IPS-15b (cell line): Measurements from ENCODE around the gene EFHC1.
"Not testable (repeated sequence)": the region's sequence is repeated elsewhere in the genome, so short reads cannot be mapped to it uniquely, and the experiment has no call there.

ENCODE experiments used
- H3K27me3 ChIP-seq: one replicate; pipeline ENCODE4 v1.6.1; 2013; ENCODE audit warnings: low read length; ENCODE audit not compliant: control insufficient read depth, insufficient read depth
- H3K36me3 ChIP-seq: one replicate; pipeline ENCODE4 v1.6.1; 2013; ENCODE audit warnings: low read length; ENCODE audit not compliant: control insufficient read depth, insufficient read depth
- H3K4me1 ChIP-seq: one replicate; pipeline ENCODE4 v1.6.1; 2013; ENCODE audit warnings: mild to moderate bottlenecking, low read length; ENCODE audit not compliant: control insufficient read depth, insufficient read depth
- H3K4me3 ChIP-seq: one replicate; pipeline ENCODE4 v1.5.1; 2013; ENCODE audit warnings: low read depth, low read length
- H3K9ac ChIP-seq: one replicate; pipeline ENCODE4 v1.6.1; 2013; ENCODE audit warnings: low read depth, mild to moderate bottlenecking, low read length
- H3K9me3 ChIP-seq: one replicate; pipeline ENCODE4 v1.6.1; 2013; ENCODE audit warnings: mild to moderate bottlenecking, low read length; ENCODE audit not compliant: control insufficient read depth, insufficient read depth

The EFHC1 gene

GRCh38 chr6:52420668-52421358 lies 671 bp downstream of the EFHC1 start:
- no peaks in the 10 kb centered on the region for H3K36me3 ChIP-seq
- no peaks in the 10 kb centered on the region for H3K9me3 ChIP-seq
- no peak overlapping the region for H3K9ac ChIP-seq
- H3K4me3 ChIP-seq: peak overlapping the region; percentile 78
- peaks cover 2% of the 10 kb centered on the region for H3K4me1 ChIP-seq
- H3K27me3 ChIP-seq: no peaks in the 10 kb centered on the region

DNA sequence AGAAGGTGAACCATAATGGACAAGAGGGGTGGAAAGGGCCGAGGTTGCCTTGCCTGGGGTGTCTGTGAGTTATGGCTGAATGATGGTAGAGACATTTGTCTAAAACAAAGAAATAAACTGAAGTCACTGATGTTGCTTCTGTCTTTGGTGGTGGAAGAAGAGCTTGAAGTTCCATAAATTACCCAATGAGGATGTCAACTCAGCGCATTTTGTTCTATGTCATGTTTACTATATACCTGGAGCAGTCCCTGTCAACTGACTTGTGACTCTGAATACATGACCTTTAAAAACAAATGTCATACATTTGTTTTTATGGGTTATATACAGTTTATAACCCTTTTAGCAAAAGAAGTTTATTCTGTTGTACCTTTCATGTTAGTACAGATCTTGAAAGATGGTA lies 2.0 kb downstream of the EFHC1 start:
- Histone ChIP-seq H3K27me3 (no peaks in the 10 kb centered on the region), H3K4me3 (no peak overlapping the region), H3K9ac (no peak overlapping the region), H3K9me3 (no peaks in the 10 kb centered on the region), H3K4me1 (peaks cover 2% of the 10 kb centered on the region), H3K36me3 (no peaks in the 10 kb centered on the region)

- peaks cover 2% of the 10 kb centered on the region for H3K4me1 ChIP-seq
- no peak overlapping the region for H3K9ac ChIP-seq
- no peaks in the 10 kb centered on the region for H3K36me3 ChIP-seq
- no peaks in the 10 kb centered on the region for H3K9me3 ChIP-seq
- H3K4me3 ChIP-seq: no peak overlapping the region
- H3K27me3 ChIP-seq: no peaks in the 10 kb centered on the region
These were observed 3.3 kb downstream of the EFHC1 start for GRCh38 chr6:52423448-52423847.

- Histone ChIP-seq H3K9ac (no peak overlapping the region), H3K27me3 (no peaks in the 10 kb centered on the region), H3K4me1 (peaks cover 2% of the 10 kb centered on the region), H3K9me3 (no peaks in the 10 kb centered on the region), H3K36me3 (no peaks in the 10 kb centered on the region), H3K4me3 (no peak overlapping the region)
These were observed 3.8 kb downstream of the EFHC1 start for GRCh38 chr6:52423971-52424381.

DNA sequence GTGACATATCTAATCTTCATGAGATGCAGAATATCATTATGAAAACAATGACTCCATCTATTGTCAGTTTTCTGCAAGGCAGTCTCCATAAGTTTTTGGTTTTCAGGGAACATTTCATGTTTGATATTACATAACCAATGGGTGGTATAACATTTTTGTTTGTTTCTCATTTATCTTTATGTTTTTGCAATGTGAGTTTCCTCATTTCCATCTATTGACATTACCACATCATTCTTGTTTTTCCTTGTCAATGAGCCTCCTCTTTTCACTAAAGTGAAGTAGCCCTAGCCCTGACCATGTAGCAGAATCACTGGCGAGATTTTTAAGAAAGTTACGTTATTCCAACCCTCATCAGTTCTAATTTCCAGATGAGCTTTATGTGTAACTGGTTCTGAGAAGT lies 4.4 kb downstream of the EFHC1 start:
- H3K27me3 ChIP-seq: no peaks in the 10 kb centered on the region
- no peaks in the 10 kb centered on the region for H3K36me3 ChIP-seq
- H3K9me3 ChIP-seq: no peaks in the 10 kb centered on the region
- H3K9ac ChIP-seq: no peak overlapping the region
- no peaks in the 10 kb centered on the region for H3K4me1 ChIP-seq
- H3K4me3 ChIP-seq: no peak overlapping the region

DNA sequence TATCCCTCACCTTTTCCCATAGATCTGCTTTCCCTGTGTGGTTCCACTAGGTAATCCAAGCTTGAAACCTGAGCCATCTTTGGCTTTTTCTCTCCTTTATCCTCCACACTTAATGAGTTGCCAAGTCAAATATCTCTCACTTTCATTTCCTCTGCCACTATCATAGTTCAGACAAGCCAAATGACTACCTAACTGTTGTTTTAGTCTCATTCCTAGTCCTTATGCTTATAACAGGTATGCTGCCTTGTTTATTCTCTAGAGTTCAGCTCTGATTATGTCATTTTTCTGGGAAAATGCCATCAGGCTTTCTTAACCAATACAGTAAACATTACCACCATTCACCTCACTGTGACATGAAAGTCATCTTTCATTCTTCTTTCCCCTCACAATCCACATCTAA lies 6.5 kb downstream of the EFHC1 start:
- no peaks in the 10 kb centered on the region for H3K9me3 ChIP-seq
- no peak overlapping the region for H3K4me3 ChIP-seq
- no peak overlapping the region for H3K9ac ChIP-seq
- no peaks in the 10 kb centered on the region for H3K27me3 ChIP-seq
- no peaks in the 10 kb centered on the region for H3K4me1 ChIP-seq
- H3K36me3 ChIP-seq: no peaks in the 10 kb centered on the region

- H3K36me3 ChIP-seq, H3K9me3 ChIP-seq: not testable (repeated sequence)
These were observed 13.2 kb downstream of the EFHC1 start for GRCh38 chr6:52433294-52433693.

DNA sequence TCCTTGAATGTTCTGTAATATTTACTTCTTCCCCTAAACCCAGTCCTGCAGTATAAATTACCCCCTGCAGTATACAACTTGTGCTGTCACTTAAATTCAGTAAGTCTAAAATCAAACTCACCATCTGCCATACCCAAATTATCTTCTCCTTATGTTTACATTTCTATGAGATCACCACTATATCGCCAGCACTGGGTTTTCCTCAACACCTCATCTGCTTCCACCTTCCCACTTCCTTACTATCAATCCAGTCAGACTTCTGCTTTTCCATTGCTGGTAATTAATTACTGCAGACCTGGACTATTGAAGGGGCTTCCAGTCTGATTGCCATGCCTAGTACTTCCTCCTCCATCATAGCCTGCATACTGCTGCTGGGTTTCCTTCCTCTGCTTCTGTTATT lies 15.2 kb downstream of the EFHC1 start:
- Histone ChIP-seq H3K9me3 (no peaks in the 10 kb centered on the region), H3K9ac (no peak overlapping the region), H3K4me1 (no peaks in the 10 kb centered on the region), H3K36me3 (no peaks in the 10 kb centered on the region), H3K27me3 (no peaks in the 10 kb centered on the region), H3K4me3 (no peak overlapping the region)

More at GRCh38 chr6:52433294-52433693, 13.2 kb downstream of the EFHC1 start:
- not testable (repeated sequence) for H3K27me3 ChIP-seq, H3K9ac ChIP-seq, H3K4me1 ChIP-seq, H3K4me3 ChIP-seq

DNA sequence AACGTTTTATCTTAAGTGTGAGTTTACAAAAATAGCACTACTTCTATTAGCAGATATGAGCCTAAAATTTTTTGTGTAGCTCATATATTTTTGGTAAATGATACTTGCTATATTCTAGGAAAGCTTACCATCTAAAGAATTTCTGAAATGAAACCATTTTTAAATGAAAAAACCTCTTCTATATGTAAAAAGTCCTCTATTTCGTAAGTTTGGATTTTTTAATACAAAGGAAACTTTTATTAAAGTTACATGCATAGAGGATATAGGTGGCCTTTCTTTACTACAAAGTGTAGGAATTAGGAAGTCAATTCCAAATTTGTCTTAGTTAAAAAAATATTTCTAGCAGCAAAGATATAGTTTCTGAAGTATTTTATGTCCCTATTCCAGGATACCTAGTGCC lies 18.8 kb downstream of the EFHC1 start:
- Histone ChIP-seq H3K9ac (no peak overlapping the region), H3K4me1 (no peaks in the 10 kb centered on the region), H3K4me3 (no peak overlapping the region), H3K36me3 (no peaks in the 10 kb centered on the region), H3K27me3 (no peaks in the 10 kb centered on the region), H3K9me3 (no peaks in the 10 kb centered on the region)

- no peaks in the 10 kb centered on the region for H3K9me3 ChIP-seq
- no peak overlapping the region for H3K9ac ChIP-seq
These were observed 34.4 kb downstream of the EFHC1 start for GRCh38 chr6:52454556-52454955.

GRCh38 chr6:52457096-52457495 lies 37.0 kb downstream of the EFHC1 start:
- H3K27me3 ChIP-seq: no peaks in the 10 kb centered on the region
- no peaks in the 10 kb centered on the region for H3K4me1 ChIP-seq
- no peak overlapping the region for H3K4me3 ChIP-seq
- no peaks in the 10 kb centered on the region for H3K36me3 ChIP-seq
- H3K9me3 ChIP-seq: no peaks in the 10 kb centered on the region
- no peak overlapping the region for H3K9ac ChIP-seq

More at GRCh38 chr6:52454556-52454955, 34.4 kb downstream of the EFHC1 start:
- Histone ChIP-seq H3K36me3 (no peaks in the 10 kb centered on the region), H3K27me3 (no peaks in the 10 kb centered on the region), H3K4me3 (no peak overlapping the region), H3K4me1 (no peaks in the 10 kb centered on the region)

- not testable (repeated sequence) for H3K27me3 ChIP-seq, H3K36me3 ChIP-seq, H3K9ac ChIP-seq, H3K4me3 ChIP-seq, H3K4me1 ChIP-seq, H3K9me3 ChIP-seq
These were observed 41.1 kb downstream of the EFHC1 start for GRCh38 chr6:52461194-52461593.
